Psoas muscle (tissue), 8 donors: ENCODE measurements around the gene KRT5. TPM values are rescaled to one million over a fixed set of nuclear protein-coding genes. Genes with fewer than 3 reads are reported as not detected.
"Not testable (repeated sequence)": the region's sequence is repeated elsewhere in the genome, so short reads cannot be mapped to it uniquely, and the experiment has no call there.

ENCODE experiments used
- ATAC-seq, 4 donors: fragments of 200-7000 bp; cut with Tn5 transposase; one replicate each; pipeline ENCODE4 v1.9.1; 2020; ENCODE audit warnings: moderate library complexity in 3 of 4, mild to moderate bottlenecking in 2 of 4
- DNase-seq, 2 donors: peaks; one replicate each; pipeline ENCODE4 v3.0.0-alpha.2; 2020
- H3K27ac ChIP-seq: fragments of 200-600 bp; one replicate; pipeline ENCODE4 v1.8.0; 2022
- H3K27me3 ChIP-seq, 3 donors: fragments of 200-600 bp in 1 of 3; one replicate each; pipeline versions ENCODE4 v1.6.1 to v1.8.0; 2013 to 2022; ENCODE audit warnings: low read length in 2 of 3, mild to moderate bottlenecking in 2 of 3, moderate library complexity in 1 of 3; ENCODE audit not compliant: insufficient read depth in 3 of 3
- H3K36me3 ChIP-seq, 2 donors: fragments of 200-600 bp in 1 of 2; one replicate each; pipeline versions ENCODE4 v1.6.1 to v1.8.0; 2013 to 2022; ENCODE audit warnings: low read depth in 1 of 2, mild to moderate bottlenecking in 1 of 2, moderate library complexity in 1 of 2; ENCODE audit not compliant: insufficient read depth in 1 of 2
- H3K4me1 ChIP-seq: fragments of 200-600 bp; one replicate; pipeline ENCODE4 v1.8.0; 2022
- H3K4me3 ChIP-seq: fragments of 200-600 bp; one replicate; pipeline ENCODE4 v1.8.0; 2022; ENCODE audit warnings: mild to moderate bottlenecking
- H3K9me3 ChIP-seq: fragments of 200-600 bp; one replicate; pipeline ENCODE4 v1.8.0; 2022
- CTCF ChIP-seq: fragments of 200-600 bp; IDR thresholded peaks from one replicate; pipeline ENCODE4 v1.8.0; 2022; ENCODE audit warnings: antibody characterized with exemption
- WGBS, 3 donors: extraction: QIAGEN DNeasy Blood & Tissue Kit; methylation state at CpG; one replicate each; pipeline versions ENCODE4 v1.1.6 to v1.1.7; 2013; 5-methylcytosine and 5-hydroxymethylcytosine counted together
- intact Hi-C, 2 donors: fragments of 100-400 bp; cut with DNase I; formaldehyde crosslinking; loops; one replicate each; pipeline versions ENCODE4 v1.11.0 to v1.14.2; 2022
- polyA plus RNA-seq, 3 donors: library from polyadenylated mRNA; stranded (reverse); fragments of 200-250 nt; gene quantifications; one replicate each; pipeline ENCODE4 v1.2.3, GENCODE V29; 2013
- total RNA-seq, 4 donors: library from RNA; stranded (reverse); fragmentation: NEBNext Ultra II Directional in 2 of 4; extraction: Animal tissue kit (Norgen Biotek cat#: 25700) in 2 of 4; gene quantifications; one replicate each; pipeline versions ENCODE4 v1.2.1 to v1.2.4, GENCODE V29; 2021 to 2023
- donor health status: healthy with polysubstance abuse.
- donor health status: DM: no; HTN: no; CAD: no; lungs with moderate emphysema.
- donor health status: Bipolar disorder and iron deficiency.
- donor health status: healthy.
- donor health status: DM: yes; HTN: yes; CAD: no.
- donor health status: DM: no; HTN: no; CAD: no.
- donor health status: DM: no; HTN: no; CAD: no.
- donor health status: DM: yes; HTN: yes; CAD: no.

Gene KRT5
- total and polyA plus RNA-seq, 7 donors: 0.21 to 1.4 (median 0.73) TPM; not detected in 1

GRCh38 chr12:52502877-52503276 lies 17.3 kb downstream of the KRT5 start:
- Histone ChIP-seq H3K27ac (no peak overlapping the region), H3K27me3 (peaks cover 2 to 3% (median 3%) of the 10 kb centered on the region in 3 donors), H3K4me3 (no peak overlapping the region), H3K36me3 (no peaks in the 10 kb centered on the region), H3K4me1 (no peaks in the 10 kb centered on the region), H3K9me3 (no peaks in the 10 kb centered on the region)
- intact Hi-C loops: loop anchor here in 1 of 2 donors (10.0 kb wide), 1 partner anchor 348 kb away; no protein-coding TSS in a partner anchor
- DNase-seq (no peak), ATAC-seq (no peak)
- TF ChIP-seq CTCF: no peak
- WGBS, 3 donors: 85 to 95% (median 91%) methylated on average over 1 of the region's 1 CpG

- H3K27me3 ChIP-seq: peaks cover 0 to 3% (median 2%) of the 10 kb centered on the region in 3 donors
- WGBS, 3 donors: 80 to 81% (median 80%) methylated on average over 7 of the region's 7 CpGs
- no peak overlapping the region for H3K4me3 ChIP-seq
- ATAC-seq (no peak), DNase-seq (no peak)
- TF ChIP-seq CTCF: no peak
- intact Hi-C loops: loop anchor here in 1 of 2 donors (10.0 kb wide), 1 partner anchor 347 kb away; no protein-coding TSS in a partner anchor
- no peaks in the 10 kb centered on the region for H3K4me1 ChIP-seq
- no peaks in the 10 kb centered on the region for H3K9me3 ChIP-seq
- H3K36me3 ChIP-seq: no peaks in the 10 kb centered on the region
- H3K27ac ChIP-seq: no peak overlapping the region
Observed at GRCh38 chr12:52501490-52501889, 18.7 kb downstream of the KRT5 start.

GRCh38 chr12:52500574-52500973 lies 19.6 kb downstream of the KRT5 start:
- not testable (repeated sequence) for H3K27ac ChIP-seq, DNase-seq, H3K27me3 ChIP-seq, H3K4me1 ChIP-seq, ATAC-seq, H3K9me3 ChIP-seq, H3K36me3 ChIP-seq, H3K4me3 ChIP-seq
- intact Hi-C loops: loop anchor here in 1 of 2 donors (10.0 kb wide), 1 partner anchor 346 kb away; no protein-coding TSS in a partner anchor
- whole genome bisulfite sequencing, 3 donors: 58 to 62% (median 58%) methylated on average over 6 of the region's 6 CpGs

GRCh38 chr12:52499806-52500560 lies 20.2 kb downstream of the KRT5 start:
- H3K27me3 ChIP-seq: peaks cover 0 to 6% (median 2%) of the 10 kb centered on the region in 3 donors
- TF ChIP-seq CTCF: no peak
- no peak overlapping the region for H3K27ac ChIP-seq
- 72 to 82% (median 75%) methylated on average over 5 of the region's 5 CpGs for WGBS, 3 donors
- no peak overlapping the region for H3K4me3 ChIP-seq
- no peak for ATAC-seq
- H3K4me1 ChIP-seq: no peaks in the 10 kb centered on the region
- intact Hi-C loops: loop anchor here in 1 of 2 donors (10.0 kb wide), 1 partner anchor 345 kb away; no protein-coding TSS in a partner anchor
- no peak for DNase-seq
- H3K9me3 ChIP-seq: no peaks in the 10 kb centered on the region
- no peaks in the 10 kb centered on the region for H3K36me3 ChIP-seq

GRCh38 chr12:52498946-52499345 lies 21.2 kb downstream of the KRT5 start:
- Histone ChIP-seq H3K4me3 (no peak overlapping the region), H3K27me3 (peaks cover 0 to 7% (median 2%) of the 10 kb centered on the region in 3 donors), H3K27ac (no peak overlapping the region), H3K4me1 (no peaks in the 10 kb centered on the region), H3K9me3 (no peaks in the 10 kb centered on the region), H3K36me3 (no peaks in the 10 kb centered on the region)
- TF ChIP-seq CTCF: no peak
- no peak for ATAC-seq
- no peak for DNase-seq
- intact Hi-C loops: no loop called here
- WGBS, 3 donors: 12 to 24% (median 23%) methylated on average over 1 of the region's 1 CpG
